Activated CD8-positive, alpha-beta T cell treated with anti-CD3 and anti-CD28 coated beads, Interleukin-2, amount 10 ng/mL, durations not matched to agents 7 days and 5 days (primary cell): ENCODE results near the gene CAP1. TPM values are rescaled to one million over a fixed set of nuclear protein-coding genes. Genes with fewer than 3 reads are reported as not detected.
A peak's percentile ranks its signal among the peaks of the same experiment; 100 is the strongest.

Experiments used
- ATAC-seq: fragments of 150-1000 bp; cut with Tn5 transposase; one replicate; pipeline ENCODE4 v1.10.0; 2021; ENCODE audit warnings: moderate library complexity
- CTCF ChIA-PET: fragments of 350-600 bp; sonication (Branson Sonifier 250); formaldehyde crosslinking; loops from one replicate; lab custom pipeline; 2021; ENCODE audit warnings: antibody characterized with exemption; lab: Charles Lee
- POLR2A ChIA-PET: fragments of 350-600 bp; sonication (Branson Sonifier 250); formaldehyde crosslinking; loops from one replicate; lab custom pipeline; 2021; ENCODE audit warnings: antibody characterized with exemption; lab: Charles Lee
- DNase-seq: peaks from one replicate; pipeline ENCODE4 v3.0.0-alpha.2; 2020
- H3K27ac Mint-ChIP-seq: one replicate; pipeline ENCODE4 v1.8.0; 2021; ENCODE audit warnings: mild to moderate bottlenecking, mixed read lengths
- H3K27me3 Mint-ChIP-seq: one replicate; pipeline ENCODE4 v1.8.0; 2021; ENCODE audit warnings: low read depth, mixed read lengths
- H3K36me3 Mint-ChIP-seq: one replicate; pipeline ENCODE4 v1.8.0; 2021; ENCODE audit warnings: low read depth, mixed read lengths
- H3K4me1 Mint-ChIP-seq: one replicate; pipeline ENCODE4 v1.8.0; 2021; ENCODE audit warnings: low read depth, mixed read lengths
- H3K4me3 Mint-ChIP-seq: one replicate; pipeline ENCODE4 v1.8.0; 2021; ENCODE audit warnings: mild to moderate bottlenecking, mixed read lengths
- H3K9me3 Mint-ChIP-seq: one replicate; pipeline ENCODE4 v1.8.0; 2022; ENCODE audit warnings: mixed read lengths; ENCODE audit not compliant: insufficient read depth
- total RNA-seq, 2 experiments: library from RNA; stranded (reverse); gene quantifications; one replicate each; pipeline ENCODE4 v1.2.3, GENCODE V29; 2021

CAP1 gene
- total RNA-seq, 2 experiments from 2014 or later: 805 to 847 TPM

- peaks cover 1% of the 10 kb centered on the region for H3K4me1 Mint-ChIP-seq
- peak; percentile 49 for ATAC-seq
- H3K27me3 Mint-ChIP-seq: peaks cover 8% of the 10 kb centered on the region
- ChIA-PET POLR2A (interaction anchor here (1.1 kb wide), 1 partner anchor 25 kb away, joined by 3 read pairs; no protein-coding TSS in a partner anchor), CTCF (interaction anchor here (1.7 to 3.3 kb wide), 4 partner anchors 18 to 112 kb away, joined by 4 to 13 read pairs (median 8); no protein-coding TSS in a partner anchor)
- H3K9me3 Mint-ChIP-seq: no peaks in the 10 kb centered on the region
- DNase-seq: no peak
- no peak overlapping the region for H3K4me3 Mint-ChIP-seq
- H3K27ac Mint-ChIP-seq: no peak overlapping the region
- H3K36me3 Mint-ChIP-seq: no peaks in the 10 kb centered on the region
These were observed 26.2 kb upstream of the CAP1 start for GRCh38 chr1:40014253-40014706.

GRCh38 chr1:40014812-40015594 lies 25.5 kb upstream of the CAP1 start:
- DNase-seq: no peak
- Mint-ChIP-seq H3K4me3 (no peak overlapping the region), H3K27me3 (peaks cover 8% of the 10 kb centered on the region), H3K27ac (no peak overlapping the region), H3K4me1 (peaks cover 1% of the 10 kb centered on the region), H3K9me3 (no peaks in the 10 kb centered on the region), H3K36me3 (no peaks in the 10 kb centered on the region)
- ChIA-PET POLR2A (interaction anchor here (0.8 to 1.1 kb wide), 2 partner anchors 13 to 24 kb away, joined by 3 read pairs; no protein-coding TSS in a partner anchor), CTCF (interaction anchor here (1.7 to 3.3 kb wide), 3 partner anchors 17 to 96 kb away, joined by 6 to 13 read pairs (median 9); no protein-coding TSS in a partner anchor)
- no peak for ATAC-seq

- Mint-ChIP-seq H3K27me3 (peaks cover 10% of the 10 kb centered on the region), H3K27ac (no peak overlapping the region), H3K4me3 (no peak overlapping the region), H3K4me1 (peaks cover 1% of the 10 kb centered on the region), H3K9me3 (no peaks in the 10 kb centered on the region), H3K36me3 (no peaks in the 10 kb centered on the region)
- ChIA-PET CTCF (interaction anchor here (1.3 to 1.4 kb wide), 2 partner anchors 12 to 14 kb away, joined by 3 to 4 read pairs; no protein-coding TSS in a partner anchor), POLR2A (no interaction called here)
- ATAC-seq: no peak
- no peak for DNase-seq
These were observed 22.5 kb upstream of the CAP1 start for GRCh38 chr1:40017951-40018575.

- Mint-ChIP-seq H3K36me3 (no peaks in the 10 kb centered on the region), H3K9me3 (no peaks in the 10 kb centered on the region), H3K4me1 (no peaks in the 10 kb centered on the region), H3K27ac (no peak overlapping the region), H3K27me3 (peaks cover 12% of the 10 kb centered on the region), H3K4me3 (no peak overlapping the region)
- ChIA-PET CTCF (interaction anchor here (1.4 to 1.6 kb wide), 2 partner anchors 12 to 47 kb away, joined by 8 to 10 read pairs; no protein-coding TSS in a partner anchor), POLR2A (no interaction called here)
- DNase-seq: no peak
- ATAC-seq: no peak
These were observed 20.0 kb upstream of the CAP1 start for GRCh38 chr1:40020447-40021085.

GRCh38 chr1:40023379-40023944 lies 17.1 kb upstream of the CAP1 start:
- ATAC-seq (no peak), DNase-seq (no peak)
- Mint-ChIP-seq H3K9me3 (no peaks in the 10 kb centered on the region), H3K4me1 (no peaks in the 10 kb centered on the region), H3K4me3 (no peak overlapping the region), H3K36me3 (no peaks in the 10 kb centered on the region), H3K27me3 (peaks cover 6% of the 10 kb centered on the region), H3K27ac (no peak overlapping the region)
- CTCF ChIA-PET: interaction anchor here (1.4 kb wide), 1 partner anchor 9 kb away, joined by 6 read pairs; no protein-coding TSS in a partner anchor
- POLR2A ChIA-PET: no interaction called here

GRCh38 chr1:40024671-40025070 lies 15.9 kb upstream of the CAP1 start:
- Mint-ChIP-seq H3K4me3 (no peak overlapping the region), H3K36me3 (no peaks in the 10 kb centered on the region), H3K27me3 (peaks cover 12% of the 10 kb centered on the region), H3K27ac (no peak overlapping the region), H3K4me1 (peaks cover 2% of the 10 kb centered on the region), H3K9me3 (no peaks in the 10 kb centered on the region)
- ATAC-seq: no peak
- DNase-seq: no peak
- POLR2A ChIA-PET: interaction anchor here (0.7 kb wide), 1 partner anchor 15 kb away, joined by 3 read pairs; no protein-coding TSS in a partner anchor
- CTCF ChIA-PET: interaction anchor here (1.2 kb wide), 1 partner anchor 105 kb away, joined by 4 read pairs; no protein-coding TSS in a partner anchor

- Mint-ChIP-seq H3K27ac (no peak overlapping the region), H3K4me3 (no peak overlapping the region), H3K9me3 (no peaks in the 10 kb centered on the region)
These were observed 12.9 kb upstream of the CAP1 start for GRCh38 chr1:40027647-40028046.

GRCh38 chr1:40029608-40030007 lies 10.9 kb upstream of the CAP1 start:
- H3K9me3 Mint-ChIP-seq: no peaks in the 10 kb centered on the region
- peaks cover 27% of the 10 kb centered on the region for H3K4me1 Mint-ChIP-seq
- no peak for DNase-seq
- H3K36me3 Mint-ChIP-seq: no peaks in the 10 kb centered on the region
- ChIA-PET CTCF (interaction anchor here (1.1 to 8.1 kb wide), 4 partner anchors 11 to 212 kb away, joined by 4 to 150 read pairs (median 45); no protein-coding TSS in a partner anchor), POLR2A (interaction anchor here (1.7 kb wide), 1 partner anchor 11 kb away, joined by 6 read pairs; the partner anchor contains the start of gene CAP1)
- peaks cover 9% of the 10 kb centered on the region for H3K27me3 Mint-ChIP-seq
- no peak overlapping the region for H3K4me3 Mint-ChIP-seq
- H3K27ac Mint-ChIP-seq: no peak overlapping the region
- ATAC-seq: no peak

More at GRCh38 chr1:40027647-40028046, 12.9 kb upstream of the CAP1 start:
- ATAC-seq (no peak), DNase-seq (no peak)
- POLR2A ChIA-PET: no interaction called here
- peaks cover 12% of the 10 kb centered on the region for H3K4me1 Mint-ChIP-seq
- CTCF ChIA-PET: interaction anchor here (1.3 to 8.1 kb wide), 3 partner anchors 52 to 106 kb away, joined by 3 to 150 read pairs (median 3); no protein-coding TSS in a partner anchor
- H3K36me3 Mint-ChIP-seq: no peaks in the 10 kb centered on the region
- peaks cover 13% of the 10 kb centered on the region for H3K27me3 Mint-ChIP-seq

GRCh38 chr1:40030528-40031135 lies 9.9 kb upstream of the CAP1 start:
- H3K4me3 Mint-ChIP-seq: no peak overlapping the region
- no peak overlapping the region for H3K27ac Mint-ChIP-seq
- H3K9me3 Mint-ChIP-seq: no peaks in the 10 kb centered on the region
- ChIA-PET POLR2A (interaction anchor here (1.7 kb wide), 1 partner anchor 10 kb away, joined by 6 read pairs; the partner anchor contains the start of gene CAP1), CTCF (interaction anchor here (0.6 to 8.1 kb wide), 5 partner anchors 12 to 213 kb away, joined by 3 to 150 read pairs (median 5); no protein-coding TSS in a partner anchor)
- H3K36me3 Mint-ChIP-seq: no peaks in the 10 kb centered on the region
- H3K4me1 Mint-ChIP-seq: peaks cover 34% of the 10 kb centered on the region
- peaks cover 9% of the 10 kb centered on the region for H3K27me3 Mint-ChIP-seq
- no peak for DNase-seq
- ATAC-seq: no peak

GRCh38 chr1:40032240-40032891 lies 8.2 kb upstream of the CAP1 start:
- H3K9me3 Mint-ChIP-seq: no peaks in the 10 kb centered on the region
- POLR2A ChIA-PET: no interaction called here
- H3K27me3 Mint-ChIP-seq: peaks cover 9% of the 10 kb centered on the region
- peak; percentile 71 for DNase-seq
- no peak overlapping the region for H3K27ac Mint-ChIP-seq
- ATAC-seq: peak; percentile 77
- H3K4me3 Mint-ChIP-seq: no peak overlapping the region
- CTCF ChIA-PET: interaction anchor here (0.6 to 8.1 kb wide), 51 partner anchors 8 to 426 kb away, joined by 3 to 150 read pairs (median 4); partner anchors contain the start of genes CAP1 and MYCL
- peaks cover 43% of the 10 kb centered on the region for H3K4me1 Mint-ChIP-seq
- H3K36me3 Mint-ChIP-seq: no peaks in the 10 kb centered on the region
